PFSK-1 (cell line): Measurements from ENCODE around the gene RPS6KA4.

ENCODE experiments used
- FOXP2 ChIP-seq: optimal IDR thresholded peaks from 2 replicates; pipeline ENCODE3; 2011; ENCODE audit warnings: borderline replicate concordance, control low read depth, inconsistent platforms; ENCODE audit not compliant: insufficient read depth; ENCODE audit errors: extremely low read length, extremely low read depth
- POLR2AphosphoS5 ChIP-seq: IDR thresholded peaks from 2 replicates; pipeline ENCODE4 v1.6.1; 2012; ENCODE audit warnings: low read depth, mild to moderate bottlenecking, control low read depth, low read length, moderate library complexity
- SIN3A ChIP-seq: IDR thresholded peaks from 2 replicates; pipeline ENCODE4 v1.6.1; 2012; ENCODE audit warnings: mild to moderate bottlenecking, low read length, moderate library complexity, borderline replicate concordance; ENCODE audit not compliant: insufficient read depth
- TAF1 ChIP-seq: IDR thresholded peaks from 2 replicates; pipeline ENCODE4 v1.6.1; 2012; ENCODE audit warnings: low read length, control low read depth, borderline replicate concordance; ENCODE audit not compliant: insufficient read depth
- TF ChIP-seq, protein P1 (sequence below), 2 experiments: IDR thresholded peaks; 2 replicates each; pipeline versions ENCODE4 v1.6.1 to v1.8.0; 2011 to 2012; ENCODE audit warnings: low read depth in 2 of 2, low read length in 2 of 2, control low read depth in 1 of 2, inconsistent platforms in 1 of 2, mild to moderate bottlenecking in 1 of 2, moderate library complexity in 1 of 2; ENCODE audit not compliant: insufficient read depth in 1 of 2

The RPS6KA4 gene

DNA sequence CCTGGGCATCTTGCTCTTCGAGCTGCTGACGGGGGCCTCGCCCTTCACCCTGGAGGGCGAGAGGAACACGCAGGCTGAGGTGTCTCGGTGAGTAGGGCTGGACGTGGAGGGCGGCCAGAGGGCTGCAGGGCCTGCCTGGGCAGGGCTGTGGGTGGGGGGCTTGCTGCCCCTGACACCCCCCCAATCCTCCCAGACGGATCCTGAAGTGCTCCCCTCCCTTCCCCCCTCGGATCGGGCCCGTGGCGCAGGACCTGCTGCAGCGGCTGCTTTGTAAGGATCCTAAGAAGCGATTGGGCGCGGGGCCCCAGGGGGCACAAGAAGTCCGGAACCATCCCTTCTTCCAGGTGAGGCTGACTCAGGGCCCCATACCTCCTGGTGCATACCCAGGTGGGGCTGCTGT lies 2.7 kb downstream of the RPS6KA4 start:
- TF ChIP-seq TAF1: no peak
- TF ChIP-seq SIN3A: no peak
- TF ChIP-seq, protein P1, sequence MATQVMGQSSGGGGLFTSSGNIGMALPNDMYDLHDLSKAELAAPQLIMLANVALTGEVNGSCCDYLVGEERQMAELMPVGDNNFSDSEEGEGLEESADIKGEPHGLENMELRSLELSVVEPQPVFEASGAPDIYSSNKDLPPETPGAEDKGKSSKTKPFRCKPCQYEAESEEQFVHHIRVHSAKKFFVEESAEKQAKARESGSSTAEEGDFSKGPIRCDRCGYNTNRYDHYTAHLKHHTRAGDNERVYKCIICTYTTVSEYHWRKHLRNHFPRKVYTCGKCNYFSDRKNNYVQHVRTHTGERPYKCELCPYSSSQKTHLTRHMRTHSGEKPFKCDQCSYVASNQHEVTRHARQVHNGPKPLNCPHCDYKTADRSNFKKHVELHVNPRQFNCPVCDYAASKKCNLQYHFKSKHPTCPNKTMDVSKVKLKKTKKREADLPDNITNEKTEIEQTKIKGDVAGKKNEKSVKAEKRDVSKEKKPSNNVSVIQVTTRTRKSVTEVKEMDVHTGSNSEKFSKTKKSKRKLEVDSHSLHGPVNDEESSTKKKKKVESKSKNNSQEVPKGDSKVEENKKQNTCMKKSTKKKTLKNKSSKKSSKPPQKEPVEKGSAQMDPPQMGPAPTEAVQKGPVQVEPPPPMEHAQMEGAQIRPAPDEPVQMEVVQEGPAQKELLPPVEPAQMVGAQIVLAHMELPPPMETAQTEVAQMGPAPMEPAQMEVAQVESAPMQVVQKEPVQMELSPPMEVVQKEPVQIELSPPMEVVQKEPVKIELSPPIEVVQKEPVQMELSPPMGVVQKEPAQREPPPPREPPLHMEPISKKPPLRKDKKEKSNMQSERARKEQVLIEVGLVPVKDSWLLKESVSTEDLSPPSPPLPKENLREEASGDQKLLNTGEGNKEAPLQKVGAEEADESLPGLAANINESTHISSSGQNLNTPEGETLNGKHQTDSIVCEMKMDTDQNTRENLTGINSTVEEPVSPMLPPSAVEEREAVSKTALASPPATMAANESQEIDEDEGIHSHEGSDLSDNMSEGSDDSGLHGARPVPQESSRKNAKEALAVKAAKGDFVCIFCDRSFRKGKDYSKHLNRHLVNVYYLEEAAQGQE (IDR thresholded peaks at IDR 0.05; ENCODE audit: insufficient read depth in 1 of 2, low read depth in 2 of 2, low read length in 2 of 2): no peak
- no peak for TF ChIP-seq POLR2AphosphoS5
- TF ChIP-seq FOXP2: no peak

DNA sequence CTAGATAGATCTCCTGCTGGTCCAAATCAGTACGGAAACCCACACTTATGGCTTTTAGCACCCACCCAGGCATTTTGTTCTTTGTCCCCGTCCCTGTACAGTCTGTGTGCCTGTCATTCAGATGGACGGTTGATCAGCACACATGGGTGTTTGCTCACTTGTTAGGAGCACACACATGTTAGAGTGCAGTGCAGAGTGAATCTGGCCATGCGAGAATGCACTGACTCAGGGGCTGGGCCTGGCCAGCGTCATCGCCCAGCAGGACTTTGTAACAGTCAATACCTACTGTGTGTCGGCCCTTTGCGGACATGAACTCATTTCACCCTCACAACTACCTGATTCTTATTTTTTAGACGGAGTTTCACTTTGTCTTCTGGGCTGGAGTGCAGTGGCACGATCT lies 3.4 kb downstream of the RPS6KA4 start:
- TF ChIP-seq TAF1: no peak
- TF ChIP-seq, protein P1 (IDR thresholded peaks at IDR 0.05; ENCODE audit: insufficient read depth in 1 of 2, low read depth in 2 of 2, low read length in 2 of 2): no peak
- no peak for TF ChIP-seq POLR2AphosphoS5

DNA sequence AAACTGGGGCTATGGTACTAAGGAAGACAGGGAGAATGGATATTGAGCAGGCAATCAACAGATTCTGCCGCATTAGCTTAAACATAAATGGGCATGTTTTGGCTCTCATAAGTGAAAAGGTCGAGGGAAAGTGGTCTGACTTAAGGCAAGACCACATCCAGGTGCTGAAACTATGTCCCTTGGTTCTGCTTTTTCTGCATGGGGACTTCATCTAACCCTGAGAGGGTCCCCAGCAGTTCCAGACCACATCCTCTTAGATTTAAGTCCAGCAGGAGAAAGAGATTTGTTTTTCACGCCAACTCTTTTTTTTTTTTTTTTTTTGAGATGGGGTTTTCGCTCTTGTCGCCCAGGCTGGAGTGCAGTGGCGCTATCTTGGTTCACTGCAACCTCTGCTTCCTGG lies 5.5 kb downstream of the RPS6KA4 start:
- TF ChIP-seq FOXP2: no peak
- TF ChIP-seq TAF1: no peak
- TF ChIP-seq, protein P1 (IDR thresholded peaks at IDR 0.05; ENCODE audit: insufficient read depth in 1 of 2, low read depth in 2 of 2, low read length in 2 of 2): no peak
- TF ChIP-seq SIN3A: no peak
- no peak for TF ChIP-seq POLR2AphosphoS5

DNA sequence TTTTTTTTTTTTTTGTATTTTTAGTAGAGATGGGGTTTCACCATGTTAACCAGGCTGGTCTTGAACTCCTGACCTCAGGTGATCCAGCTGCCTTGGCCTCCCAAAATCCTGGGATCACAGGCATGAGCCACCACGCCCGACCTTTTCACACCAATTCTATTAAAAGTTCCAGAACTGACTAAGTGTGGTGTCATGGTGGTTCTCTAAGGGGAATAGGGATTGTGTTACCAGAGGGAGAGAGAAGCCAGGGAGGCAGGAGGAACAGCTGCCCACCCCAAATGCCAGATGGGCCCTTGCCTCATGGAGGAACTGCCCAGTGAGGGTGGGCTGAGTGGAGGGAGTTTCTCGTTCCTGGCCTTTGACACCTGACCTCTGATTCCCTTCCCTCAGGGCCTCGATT lies 5.9 kb downstream of the RPS6KA4 start:
- TF ChIP-seq FOXP2 (no peak), TAF1 (no peak), SIN3A (no peak), POLR2AphosphoS5 (no peak)
- TF ChIP-seq, protein P1 (IDR thresholded peaks at IDR 0.05; ENCODE audit: insufficient read depth in 1 of 2, low read depth in 2 of 2, low read length in 2 of 2): no peak

DNA sequence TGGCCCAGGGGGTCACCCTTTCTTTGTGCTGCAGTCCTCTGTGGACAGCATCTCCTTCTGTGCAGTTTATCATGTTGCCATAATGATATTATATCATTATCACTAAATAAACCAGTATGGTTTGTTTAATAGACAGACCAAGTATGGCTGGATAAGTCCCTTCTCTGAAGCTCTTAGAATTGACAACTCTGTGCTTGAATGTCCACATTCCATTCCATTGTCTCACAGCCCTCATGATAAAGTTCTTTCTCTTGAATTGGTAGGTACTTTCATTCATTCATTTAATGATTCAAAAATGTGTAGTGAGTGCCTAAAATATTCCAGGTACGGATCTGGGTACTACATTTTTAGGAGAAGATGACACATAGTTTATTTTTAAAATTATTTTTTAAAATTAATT lies 7.8 kb downstream of the RPS6KA4 start:
- TF ChIP-seq POLR2AphosphoS5 (no peak), TAF1 (no peak)
